ENCODE results near the gene TMPRSS3.
"Not testable (repeated sequence)": the region's sequence is repeated elsewhere in the genome, so short reads cannot be mapped to it uniquely, and the experiment has no call there.

TMPRSS3 gene

GRCh38 chr21:42427809-42428419, 32.1 kb upstream of the TMPRSS3 start:
- no peak for DNase-seq (ENCODE audit: low read depth)

- DNase-seq (ENCODE audit: low read depth): no peak
These were observed 31.1 kb upstream of the TMPRSS3 start for GRCh38 chr21:42426876-42427480.

- DNase-seq (ENCODE audit: low read depth): no peak
These were observed 30.6 kb upstream of the TMPRSS3 start for GRCh38 chr21:42426424-42426823.

- DNase-seq (ENCODE audit: low read depth): no peak
These were observed 29.7 kb upstream of the TMPRSS3 start for GRCh38 chr21:42425591-42425990.

- peak; percentile 54 for DNase-seq (ENCODE audit: low read depth)
These were observed 29.2 kb upstream of the TMPRSS3 start for GRCh38 chr21:42424914-42425541.

GRCh38 chr21:42423685-42424084, 27.8 kb upstream of the TMPRSS3 start:
- DNase-seq (ENCODE audit: low read depth): no peak

- no peak for DNase-seq (ENCODE audit: low read depth)
These were observed 27.4 kb upstream of the TMPRSS3 start for GRCh38 chr21:42423197-42423675.

- DNase-seq (ENCODE audit: low read depth): no peak
These were observed 25.4 kb upstream of the TMPRSS3 start for GRCh38 chr21:42421018-42421793.

GRCh38 chr21:42419845-42420244, 24.0 kb upstream of the TMPRSS3 start:
- DNase-seq (ENCODE audit: low read depth): no peak

GRCh38 chr21:42418886-42419285, 23.0 kb upstream of the TMPRSS3 start:
- DNase-seq (ENCODE audit: low read depth): no peak

- DNase-seq (ENCODE audit: low read depth): no peak
These were observed 21.7 kb upstream of the TMPRSS3 start for GRCh38 chr21:42417533-42417932.

GRCh38 chr21:42414928-42415769, 19.3 kb upstream of the TMPRSS3 start:
- peak; percentile 88 for DNase-seq (ENCODE audit: low read depth)

- no peak for DNase-seq (ENCODE audit: low read depth)
These were observed 18.7 kb upstream of the TMPRSS3 start for GRCh38 chr21:42414553-42414927.

GRCh38 chr21:42414066-42414465, 18.2 kb upstream of the TMPRSS3 start:
- DNase-seq (ENCODE audit: low read depth): no peak

GRCh38 chr21:42413500-42413899, 17.6 kb upstream of the TMPRSS3 start:
- no peak for DNase-seq (ENCODE audit: low read depth)

GRCh38 chr21:42413093-42413492, 17.2 kb upstream of the TMPRSS3 start:
- no peak for DNase-seq (ENCODE audit: low read depth)

GRCh38 chr21:42412636-42412933, 16.7 kb upstream of the TMPRSS3 start:
- DNase-seq (ENCODE audit: low read depth): no peak

- DNase-seq (ENCODE audit: low read depth): no peak
These were observed 16.2 kb upstream of the TMPRSS3 start for GRCh38 chr21:42411891-42412635.

- no peak for DNase-seq (ENCODE audit: low read depth)
These were observed 15.5 kb upstream of the TMPRSS3 start for GRCh38 chr21:42411197-42411869.

- no peak for DNase-seq (ENCODE audit: low read depth)
These were observed 13.5 kb upstream of the TMPRSS3 start for GRCh38 chr21:42409366-42409765.

- not testable (repeated sequence) for DNase-seq (ENCODE audit: low read depth)
These were observed 12.9 kb upstream of the TMPRSS3 start for GRCh38 chr21:42408718-42409117.
